SK-N-SH treated with all-trans-retinoic acid at 6 μM for 48 hours (cell line): Measurements from ENCODE around the gene MROH9.

ENCODE experiments used
- BACH2 ChIP-seq: fragments of 250-450 bp; sonication (Bioruptor Pico); IDR thresholded peaks from 2 replicates; pipeline ENCODE4 v1.9.0; 2021; ENCODE audit warnings: mild to moderate bottlenecking, borderline replicate concordance
- CSDC2 ChIP-seq: fragments of 250-450 bp; sonication (Bioruptor Pico); IDR thresholded peaks from 2 replicates; pipeline ENCODE4 v1.5.0; 2020; ENCODE audit warnings: mild to moderate bottlenecking, moderate library complexity
- PATZ1 ChIP-seq: fragments of 250-450 bp; sonication (Bioruptor Pico); IDR thresholded peaks from 2 replicates; pipeline ENCODE4 v1.8.0; 2020; ENCODE audit warnings: mild to moderate bottlenecking, moderate library complexity, borderline replicate concordance
- TOX ChIP-seq: fragments of 250-450 bp; sonication (Bioruptor Pico); IDR thresholded peaks from 2 replicates; pipeline ENCODE4 v1.8.0; 2021; ENCODE audit warnings: mild to moderate bottlenecking, moderate library complexity, borderline replicate concordance
- TSHZ2 ChIP-seq: fragments of 250-450 bp; sonication (Bioruptor Pico); IDR thresholded peaks from 2 replicates; pipeline ENCODE4 v1.5.0; 2020; ENCODE audit warnings: mild to moderate bottlenecking, moderate library complexity
- ZNF70 ChIP-seq: fragments of 450-650 bp; formaldehyde crosslinking; IDR thresholded peaks from 2 replicates; pipeline ENCODE4 v1.5.0; 2020; ENCODE audit warnings: mild to moderate bottlenecking, moderate library complexity
- ZNF8 ChIP-seq: fragments of 450-650 bp; formaldehyde crosslinking; IDR thresholded peaks from 2 replicates; pipeline ENCODE4 v1.5.0; 2020; ENCODE audit warnings: mild to moderate bottlenecking, moderate library complexity
- TF ChIP-seq, protein P1 (sequence below): fragments of 250-450 bp; sonication (Bioruptor Pico); IDR thresholded peaks from 2 replicates; pipeline ENCODE4 v1.5.1; 2020; ENCODE audit warnings: low read depth, mild to moderate bottlenecking, moderate library complexity

DNA sequence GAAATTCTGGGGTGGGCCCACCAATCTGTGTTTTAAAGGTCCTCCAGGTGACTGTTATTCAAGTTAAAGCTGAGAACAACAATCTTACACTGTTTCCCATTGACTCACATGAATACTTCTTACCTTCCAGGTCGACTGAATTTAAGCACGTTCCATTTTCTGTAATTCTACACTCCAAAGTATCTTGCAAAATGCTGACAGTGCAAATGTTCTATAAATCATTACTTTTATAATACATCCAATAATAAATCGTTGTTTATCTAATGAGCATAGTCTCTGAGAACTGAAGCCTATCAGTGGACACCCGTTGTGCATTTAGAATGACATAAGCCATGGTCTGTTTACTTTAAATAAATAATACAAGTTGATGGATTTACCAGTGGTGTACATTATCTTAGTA is 79.5 kb downstream of the MROH9 start:
- TF ChIP-seq ZNF70 (CRISPR knock-in tag) (no peak), CSDC2 (CRISPR knock-in tag) (no peak), ZNF8 (CRISPR knock-in tag) (no peak), PATZ1 (CRISPR knock-in tag) (no peak), TOX (CRISPR knock-in tag) (no peak), BACH2 (no peak), TSHZ2 (CRISPR knock-in tag) (no peak)
- TF ChIP-seq, protein P1, sequence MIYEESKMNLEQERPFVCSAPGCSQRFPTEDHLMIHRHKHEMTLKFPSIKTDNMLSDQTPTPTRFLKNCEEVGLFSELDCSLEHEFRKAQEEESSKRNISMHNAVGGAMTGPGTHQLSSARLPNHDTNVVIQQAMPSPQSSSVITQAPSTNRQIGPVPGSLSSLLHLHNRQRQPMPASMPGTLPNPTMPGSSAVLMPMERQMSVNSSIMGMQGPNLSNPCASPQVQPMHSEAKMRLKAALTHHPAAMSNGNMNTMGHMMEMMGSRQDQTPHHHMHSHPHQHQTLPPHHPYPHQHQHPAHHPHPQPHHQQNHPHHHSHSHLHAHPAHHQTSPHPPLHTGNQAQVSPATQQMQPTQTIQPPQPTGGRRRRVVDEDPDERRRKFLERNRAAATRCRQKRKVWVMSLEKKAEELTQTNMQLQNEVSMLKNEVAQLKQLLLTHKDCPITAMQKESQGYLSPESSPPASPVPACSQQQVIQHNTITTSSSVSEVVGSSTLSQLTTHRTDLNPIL, result no peak
